ENCODE measurements around the gene AXIN2. TPM values are rescaled to one million over a fixed set of nuclear protein-coding genes. Genes with fewer than 3 reads are reported as not detected.

AXIN2 gene
- total RNA-seq, 2 donors from 2014 or later = 8.7 to 29.8 TPM

- TF ChIP-seq CTCF (IDR thresholded peaks at IDR 0.05) = no peak
- Histone ChIP-seq H3K4me3 (no peak overlapping the region), H3K27me3 (no peaks in the 10 kb centered on the region), H3K27ac (peak overlapping the region in 1 of 2 donors; percentile 78), H3K36me3 (peaks cover 41% of the 10 kb centered on the region), H3K4me1 (peaks cover 0 to 51% of the 10 kb centered on the region in 2 donors), H3K9me3 (no peaks in the 10 kb centered on the region)
- no peak for DNase-seq (ENCODE audit: low spot score)
These were observed 16.8 kb downstream of the AXIN2 start for GRCh38 chr17:65544672-65545071.

GRCh38 chr17:65542610-65543009 lies 18.8 kb downstream of the AXIN2 start:
- Histone ChIP-seq H3K4me1 (peaks cover 0 to 59% of the 10 kb centered on the region in 2 donors), H3K4me3 (no peak overlapping the region), H3K9me3 (no peaks in the 10 kb centered on the region), H3K27me3 (no peaks in the 10 kb centered on the region), H3K27ac (no peak overlapping the region), H3K36me3 (peaks cover 32% of the 10 kb centered on the region)
- no peak for DNase-seq (ENCODE audit: low spot score)
- TF ChIP-seq CTCF (IDR thresholded peaks at IDR 0.05) = no peak

GRCh38 chr17:65542067-65542466 lies 19.4 kb downstream of the AXIN2 start:
- Histone ChIP-seq H3K9me3 (no peaks in the 10 kb centered on the region), H3K4me1 (peaks cover 0 to 54% of the 10 kb centered on the region in 2 donors), H3K27me3 (no peaks in the 10 kb centered on the region), H3K36me3 (peaks cover 37% of the 10 kb centered on the region), H3K4me3 (no peak overlapping the region), H3K27ac (no peak overlapping the region)
- DNase-seq (ENCODE audit: low spot score) = no peak
- no peak for TF ChIP-seq CTCF (IDR thresholded peaks at IDR 0.05)

- Histone ChIP-seq H3K9me3 (no peaks in the 10 kb centered on the region), H3K4me3 (no peak overlapping the region), H3K27ac (peak overlapping the region in 1 of 2 donors; percentile 11), H3K36me3 (peaks cover 43% of the 10 kb centered on the region), H3K27me3 (no peaks in the 10 kb centered on the region), H3K4me1 (peaks cover 0 to 47% of the 10 kb centered on the region in 2 donors)
- TF ChIP-seq CTCF (IDR thresholded peaks at IDR 0.05) = no peak
- DNase-seq (ENCODE audit: low spot score) = no peak
These were observed 20.0 kb downstream of the AXIN2 start for GRCh38 chr17:65541453-65541852.

GRCh38 chr17:65539630-65540266 lies 21.7 kb downstream of the AXIN2 start:
- peaks cover 0 to 30% of the 10 kb centered on the region in 2 donors for H3K4me1 ChIP-seq
- H3K36me3 ChIP-seq = peaks cover 59% of the 10 kb centered on the region
- no peak for DNase-seq (ENCODE audit: low spot score)

More at GRCh38 chr17:65539630-65540266, 21.7 kb downstream of the AXIN2 start:
- Histone ChIP-seq H3K9me3 (no peaks in the 10 kb centered on the region), H3K27me3 (no peaks in the 10 kb centered on the region), H3K4me3 (no peak overlapping the region), H3K27ac (no peak overlapping the region)
- TF ChIP-seq CTCF (IDR thresholded peaks at IDR 0.05) = no peak

Data from right atrium auricular region (tissue), 2 donors.